Endothelial cell of umbilical vein (primary cell): Measurements from ENCODE around the gene NFATC1. TPM values are rescaled to one million over a fixed set of nuclear protein-coding genes. Genes with fewer than 3 reads are reported as not detected.

ENCODE experiments used
- BruUV-seq: library from RNA; stranded (reverse); fragments of 400-500 nt; replicated peaks from 2 replicates; lab custom pipeline; 2021; lab: Mats Ljungman, UMichigan
- CTCF ChIA-PET: fragments of 300-600, 350-600 bp; sonication (Branson Sonifier 250); formaldehyde crosslinking; loops from one replicate; lab custom pipeline; 2021; ENCODE audit warnings: antibody characterized with exemption, inconsistent platforms; lab: Charles Lee
- POLR2A ChIA-PET: fragments of 300-600, 350-600 bp; sonication (Branson Sonifier 250); formaldehyde crosslinking; loops from one replicate; lab custom pipeline; 2021; ENCODE audit warnings: antibody characterized with exemption, inconsistent platforms; lab: Charles Lee
- DNase-seq: peaks from one replicate; pipeline ENCODE4 v3.0.0-alpha.2; 2011; ENCODE audit warnings: low read depth, low spot score
- FAIRE-seq: peaks from 2 replicates; lab custom pipeline; 2011; peaks lifted over from hg19 to GRCh38; lab: Jason Lieb, UNC
- H2AFZ ChIP-seq: 2 replicates; pipeline ENCODE4 v1.6.0; 2012; ENCODE audit warnings: low read depth, low read length, control low read depth, inconsistent platforms
- H3K27ac ChIP-seq: 2 replicates; pipeline ENCODE4 v1.5.1; 2011; ENCODE audit warnings: low read depth, mild to moderate bottlenecking, control low read depth, low read length, moderate library complexity; ENCODE audit not compliant: insufficient read depth
- H3K27me3 ChIP-seq, 2 experiments: 2 replicates each; pipeline versions ENCODE4 v1.6.0 to v1.6.1; 2011; ENCODE audit warnings: low read length in 2 of 2, mixed read lengths in 1 of 2; ENCODE audit not compliant: control insufficient read depth in 2 of 2, insufficient read depth in 2 of 2
- H3K36me3 ChIP-seq, 2 experiments: 2 replicates in 1 of 2; 3 replicates in 1 of 2; pipeline ENCODE4 v1.5.1; 2011; ENCODE audit warnings: low read length in 2 of 2, mild to moderate bottlenecking in 1 of 2, moderate library complexity in 1 of 2; ENCODE audit not compliant: control insufficient read depth in 2 of 2, insufficient read depth in 2 of 2; ENCODE audit errors: extremely low read depth in 1 of 2
- H3K4me1 ChIP-seq: 3 replicates; pipeline ENCODE4 v1.5.1; 2011; ENCODE audit warnings: mild to moderate bottlenecking, low read length; ENCODE audit not compliant: control insufficient read depth, insufficient read depth; ENCODE audit errors: extremely low read depth
- H3K4me2 ChIP-seq: 2 replicates; pipeline ENCODE4 v1.6.1; 2011; ENCODE audit warnings: low read length, control low read depth, mixed read lengths; ENCODE audit not compliant: insufficient read depth
- H3K4me3 ChIP-seq, 3 experiments: fragments of 200-600 bp in 1 of 3; sonication (generic), shearing (Covaris generic) in 1 of 3; replicated peaks in 1 of 3; 2 replicates each; pipeline ENCODE4 v1.5.1; 2011 to 2016; ENCODE audit warnings: control low read depth in 3 of 3, low read length in 3 of 3, mild to moderate bottlenecking in 2 of 3, inconsistent platforms in 1 of 3, low read depth in 1 of 3, moderate library complexity in 1 of 3; ENCODE audit not compliant: insufficient read depth in 1 of 3
- H3K79me2 ChIP-seq: 2 replicates; pipeline ENCODE4 v1.6.0; 2012; ENCODE audit warnings: low read length, inconsistent platforms; ENCODE audit not compliant: control insufficient read depth, insufficient read depth
- H3K9ac ChIP-seq: replicated peaks from 2 replicates; pipeline ENCODE3; 2011; ENCODE audit warnings: low read length, control low read depth; ENCODE audit not compliant: insufficient read depth; ENCODE audit errors: extremely low read depth
- H3K9me1 ChIP-seq: replicated peaks from 3 replicates; pipeline ENCODE4 v1.6.0; 2011; ENCODE audit warnings: mild to moderate bottlenecking, low read length; ENCODE audit not compliant: control insufficient read depth, insufficient read depth; ENCODE audit errors: extremely low read depth
- H3K9me3 ChIP-seq: replicated peaks from 2 replicates; pipeline ENCODE4 v1.5.1; 2012; ENCODE audit warnings: low read length, inconsistent platforms; ENCODE audit not compliant: control insufficient read depth, insufficient read depth
- H4K20me1 ChIP-seq: replicated peaks from 2 replicates; pipeline ENCODE3; 2011; ENCODE audit warnings: mild to moderate bottlenecking, low read length; ENCODE audit not compliant: control insufficient read depth, insufficient read depth; ENCODE audit errors: extremely low read depth
- CTCF ChIP-seq, 2 donors: IDR thresholded peaks; 1 replicate in 1 of 2; 2 replicates in 1 of 2; pipeline ENCODE4 v1.5.1; 2011; ENCODE audit warnings: low read length in 2 of 2, mild to moderate bottlenecking in 2 of 2, moderate library complexity in 2 of 2, control low read depth in 1 of 2, inconsistent platforms in 1 of 2, low read depth in 1 of 2; ENCODE audit not compliant: insufficient read depth in 1 of 2; ENCODE audit errors: extremely low read depth in 1 of 2
- EZH2 ChIP-seq: IDR thresholded peaks from 2 replicates; pipeline ENCODE4 v1.6.1; 2012; ENCODE audit warnings: borderline replicate concordance, low read depth, mild to moderate bottlenecking, moderate library complexity, low read length, inconsistent platforms; ENCODE audit not compliant: severe bottlenecking
- FOS ChIP-seq: IDR thresholded peaks from 2 replicates; pipeline ENCODE4 v1.6.1; 2011; ENCODE audit warnings: mild to moderate bottlenecking, low read length, moderate library complexity, borderline replicate concordance; ENCODE audit not compliant: insufficient read depth
- GATA2 ChIP-seq: IDR thresholded peaks from 2 replicates; pipeline ENCODE4 v1.7.0; 2011; ENCODE audit warnings: low read depth, mild to moderate bottlenecking, moderate library complexity, mixed read lengths, low read length; ENCODE audit not compliant: insufficient read length, insufficient read depth
- JUN ChIP-seq: IDR thresholded peaks from 2 replicates; pipeline ENCODE4 v1.6.1; 2011; ENCODE audit warnings: borderline replicate concordance, low read depth; ENCODE audit not compliant: insufficient read length, insufficient read depth
- MAX ChIP-seq: IDR thresholded peaks from 2 replicates; pipeline ENCODE4 v1.6.1; 2011; ENCODE audit not compliant: insufficient read depth, insufficient read length
- MYC ChIP-seq: IDR thresholded peaks from one replicate; pipeline ENCODE4 v1.6.1; 2011; ENCODE audit warnings: mild to moderate bottlenecking, low read depth, low read length
- POLR2A ChIP-seq: IDR thresholded peaks from 2 replicates; pipeline ENCODE4 v1.6.1; 2012; ENCODE audit warnings: low read depth, mild to moderate bottlenecking, control low read depth, low read length
- POLR2AphosphoS5 ChIP-seq: IDR thresholded peaks from 2 replicates; pipeline ENCODE4 v1.6.1; 2012; ENCODE audit warnings: low read depth, mild to moderate bottlenecking, control low read depth, low read length, moderate library complexity; ENCODE audit not compliant: insufficient read depth
- dilution Hi-C: fragments of 300-500 bp; cut with MboI; formaldehyde crosslinking; loops from one replicate; pipeline ENCODE4 v1.15.0; 2019; ENCODE audit warnings: low sequenced_read_pairs; ENCODE audit not compliant: extremely low pct_ligation_motif_present
- intact Hi-C: fragments of 100-400 bp; cut with micrococcal nuclease; formaldehyde crosslinking; loops from one replicate; pipeline ENCODE4 v1.10.0; 2022
- polyA plus RNA-seq, 4 experiments: library from polyadenylated mRNA; depleted of rRNA in 3 of 4; stranded (reverse) in 3 of 4; unstranded in 1 of 4; fragments of >200 nt; gene quantifications; 2 replicates each; pipeline versions ENCODE4 v1.2.1 to v1.2.3, GENCODE V29; 2011 to 2012; ENCODE audit warnings: missing spikeins in 1 of 4
- total RNA-seq: library from RNA; stranded (reverse); gene quantifications from 2 replicates; pipeline ENCODE4 v1.2.3, GENCODE V29; 2021

The NFATC1 gene
- total and polyA plus RNA-seq, 2 donors (not counting 3 experiments of a cell fraction or from before 2014, with no cell fraction given) = 11.1 to 30.0 TPM

GRCh38 chr18:79545736-79546171 is 150.0 kb downstream of the NFATC1 start:
- H3K4me3 ChIP-seq = no peak overlapping the region
- no peak for DNase-seq
- H3K9ac ChIP-seq = no peak overlapping the region
- no peaks in the 10 kb centered on the region for H3K9me3 ChIP-seq
- FAIRE-seq = no peak
- dilution Hi-C loops = no loop called here
- POLR2A ChIA-PET = no interaction called here
- no peaks in the 10 kb centered on the region for H3K27me3 ChIP-seq
- no peaks in the 10 kb centered on the region for H3K36me3 ChIP-seq
- H3K9me1 ChIP-seq = no peaks in the 10 kb centered on the region
- no peaks in the 10 kb centered on the region for H3K79me2 ChIP-seq
- no peak overlapping the region for H2AFZ ChIP-seq
- H3K4me2 ChIP-seq = no peak overlapping the region
- H3K27ac ChIP-seq = no peak overlapping the region
- TF ChIP-seq CTCF (IDR thresholded peaks at IDR 0.05; ENCODE audit: extremely low read depth in 1 of 2, insufficient read depth in 1 of 2, low read depth in 1 of 2, low read length in 2 of 2) = no peak
- TF ChIP-seq JUN = no peak
- TF ChIP-seq MYC = no peak
- TF ChIP-seq POLR2A = no peak
- no peak for TF ChIP-seq MAX
- no peak for TF ChIP-seq POLR2AphosphoS5
- TF ChIP-seq EZH2 = no peak
- TF ChIP-seq FOS = no peak
- TF ChIP-seq GATA2 = no peak
- BruUV-seq = no TSS peak
- no peaks in the 10 kb centered on the region for H4K20me1 ChIP-seq
- H3K4me1 ChIP-seq = no peaks in the 10 kb centered on the region
- CTCF ChIA-PET = no interaction called here
- intact Hi-C loops = no loop called here
